ENCODE measurements around the gene CRX.
"Not testable (repeated sequence)": the region's sequence is repeated elsewhere in the genome, so short reads cannot be mapped to it uniquely, and the experiment has no call there.

GRCh38 chr19:47858231-47858630, 36.5 kb downstream of the CRX start:
- not testable (repeated sequence) for TF ChIP-seq CTCF (IDR thresholded peaks at IDR 0.05; ENCODE audit: low read length); EZH2 (optimal IDR thresholded peaks at IDR 0.05; ENCODE audit: low read depth, low read length)
